ENCODE measurements around the gene PIGC.
A peak's percentile ranks its signal among the peaks of the same experiment; 100 is the strongest.

PIGC gene

DNA sequence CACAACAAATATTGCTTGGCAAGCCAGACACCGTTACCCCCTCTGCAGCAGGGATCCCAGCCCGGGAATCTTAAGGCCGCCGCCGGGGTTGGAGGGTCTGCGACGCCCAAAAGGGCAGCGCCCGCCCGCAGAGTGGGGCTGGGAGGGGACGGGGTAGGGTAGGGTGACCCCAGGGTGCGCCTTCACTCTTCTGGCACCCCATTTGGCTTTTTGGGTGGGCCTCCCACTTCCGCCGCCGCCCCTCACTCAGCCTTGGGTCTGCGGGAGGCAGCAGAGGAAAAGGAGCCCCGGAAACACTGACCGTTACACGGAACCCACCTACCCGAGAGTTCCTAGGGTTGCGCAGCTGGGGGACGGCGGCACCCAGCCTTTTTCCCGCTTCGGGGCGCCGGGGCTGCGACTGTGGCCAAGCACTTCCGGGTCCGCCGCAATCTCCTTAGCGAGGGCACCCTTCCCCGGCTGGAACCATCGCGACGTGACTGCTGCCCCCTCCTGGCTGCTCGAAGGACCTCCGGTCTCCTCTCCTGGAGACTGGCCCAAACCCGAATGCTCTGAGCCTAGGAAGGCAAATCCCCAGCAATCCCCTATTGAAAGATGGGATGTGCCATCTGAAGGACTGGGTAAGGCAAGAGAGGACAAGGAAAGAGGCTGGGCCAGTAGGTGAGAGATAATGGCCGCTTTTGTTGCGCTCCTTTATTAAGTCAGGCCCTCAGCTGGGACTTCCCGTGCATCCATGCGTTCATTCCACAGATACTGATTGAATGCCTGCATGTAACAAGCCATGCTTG, at the start of gene PIGC:
Gene PIGC (minus strand): TSS at position 404 of the 788 bp plus-strand sequence. CDS start 1,447 bp downstream, outside the sequence.
- in situ Hi-C loops (cut with MboI; ENCODE audit: low pct_unique_long_range_greater_than_20kb, low sequenced_read_pairs, unreplicated experiment), result no loop called here
- DNase-seq (ENCODE audit: low spot score), result peak; percentile 91
- TF ChIP-seq, protein P1, sequence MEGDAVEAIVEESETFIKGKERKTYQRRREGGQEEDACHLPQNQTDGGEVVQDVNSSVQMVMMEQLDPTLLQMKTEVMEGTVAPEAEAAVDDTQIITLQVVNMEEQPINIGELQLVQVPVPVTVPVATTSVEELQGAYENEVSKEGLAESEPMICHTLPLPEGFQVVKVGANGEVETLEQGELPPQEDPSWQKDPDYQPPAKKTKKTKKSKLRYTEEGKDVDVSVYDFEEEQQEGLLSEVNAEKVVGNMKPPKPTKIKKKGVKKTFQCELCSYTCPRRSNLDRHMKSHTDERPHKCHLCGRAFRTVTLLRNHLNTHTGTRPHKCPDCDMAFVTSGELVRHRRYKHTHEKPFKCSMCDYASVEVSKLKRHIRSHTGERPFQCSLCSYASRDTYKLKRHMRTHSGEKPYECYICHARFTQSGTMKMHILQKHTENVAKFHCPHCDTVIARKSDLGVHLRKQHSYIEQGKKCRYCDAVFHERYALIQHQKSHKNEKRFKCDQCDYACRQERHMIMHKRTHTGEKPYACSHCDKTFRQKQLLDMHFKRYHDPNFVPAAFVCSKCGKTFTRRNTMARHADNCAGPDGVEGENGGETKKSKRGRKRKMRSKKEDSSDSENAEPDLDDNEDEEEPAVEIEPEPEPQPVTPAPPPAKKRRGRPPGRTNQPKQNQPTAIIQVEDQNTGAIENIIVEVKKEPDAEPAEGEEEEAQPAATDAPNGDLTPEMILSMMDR (IDR thresholded peaks at IDR 0.05; ENCODE audit: extremely low read depth, insufficient read depth, missing control alignments), result peak; percentile 91

GRCh38 chr1:172492421-172492820, 48.6 kb upstream of the PIGC start:
- no peak for DNase-seq (ENCODE audit: low spot score)
- TF ChIP-seq, protein P1 (IDR thresholded peaks at IDR 0.05; ENCODE audit: extremely low read depth, insufficient read depth, missing control alignments), result no peak
- in situ Hi-C loops (cut with MboI; ENCODE audit: low pct_unique_long_range_greater_than_20kb, low sequenced_read_pairs, unreplicated experiment), result no loop called here

- in situ Hi-C loops (cut with MboI; ENCODE audit: low pct_unique_long_range_greater_than_20kb, low sequenced_read_pairs, unreplicated experiment), result no loop called here
- TF ChIP-seq, protein P1 (IDR thresholded peaks at IDR 0.05; ENCODE audit: extremely low read depth, insufficient read depth, missing control alignments), result no peak
- DNase-seq (ENCODE audit: low spot score), result no peak
Measured at GRCh38 chr1:172489847-172490246, 46.0 kb upstream of the PIGC start.

- in situ Hi-C loops (cut with MboI; ENCODE audit: low pct_unique_long_range_greater_than_20kb, low sequenced_read_pairs, unreplicated experiment), result no loop called here
- DNase-seq (ENCODE audit: low spot score), result no peak
- TF ChIP-seq, protein P1 (IDR thresholded peaks at IDR 0.05; ENCODE audit: extremely low read depth, insufficient read depth, missing control alignments), result no peak
Measured at GRCh38 chr1:172488393-172488792, 44.5 kb upstream of the PIGC start.

DNA sequence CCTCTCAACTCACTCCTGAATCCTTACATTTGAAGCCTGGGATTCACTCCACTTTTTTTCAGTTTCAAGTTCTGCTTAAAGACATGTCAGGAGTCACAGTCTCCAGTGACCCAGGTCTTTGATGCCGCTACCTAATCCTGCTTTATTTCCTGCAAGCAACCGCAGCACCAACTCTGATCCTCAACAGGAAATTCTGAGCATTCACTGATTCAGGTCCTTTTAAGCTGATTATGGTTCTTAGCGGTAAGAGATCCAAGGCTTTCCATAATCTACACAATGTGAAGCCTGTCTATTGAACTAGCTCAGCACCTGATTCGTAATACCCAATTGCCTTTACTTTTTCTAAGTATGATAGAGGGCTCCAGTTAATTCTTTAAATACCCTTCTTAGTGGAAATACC, 43.7 kb upstream of the PIGC start:
- TF ChIP-seq, protein P1 (IDR thresholded peaks at IDR 0.05; ENCODE audit: extremely low read depth, insufficient read depth, missing control alignments), result no peak
- in situ Hi-C loops (cut with MboI; ENCODE audit: low pct_unique_long_range_greater_than_20kb, low sequenced_read_pairs, unreplicated experiment), result no loop called here
- no peak for DNase-seq (ENCODE audit: low spot score)

DNA sequence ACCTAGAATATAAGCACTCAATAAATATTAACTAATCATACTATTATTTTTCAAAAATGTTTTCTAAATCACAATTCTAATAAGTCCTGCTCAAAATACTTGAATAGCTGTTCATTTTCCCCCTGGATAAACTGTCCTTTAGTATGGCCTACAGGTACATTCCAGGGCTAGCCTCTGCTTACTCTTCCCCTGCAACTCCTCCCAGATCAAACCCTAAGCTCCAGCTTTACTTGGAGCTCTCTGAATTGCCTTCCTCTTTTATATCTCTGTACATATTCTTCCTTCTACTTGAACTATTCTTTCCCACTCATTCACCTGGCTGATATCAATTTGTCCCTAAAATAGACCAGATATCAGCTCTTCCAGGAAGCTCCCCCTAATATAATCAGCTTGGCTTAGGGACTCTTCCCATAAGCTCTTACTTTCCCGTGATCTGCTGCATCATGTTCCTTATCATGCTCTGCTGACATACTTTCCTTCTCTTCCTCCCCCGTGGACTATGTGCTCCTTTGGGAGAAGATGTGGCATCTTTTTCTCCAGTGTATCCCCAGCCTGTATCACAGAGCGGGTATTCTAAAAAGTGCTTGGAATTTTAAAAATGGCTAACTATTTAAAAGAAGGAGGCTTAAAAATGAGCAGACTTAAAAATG, 43.1 kb upstream of the PIGC start:
- in situ Hi-C loops (cut with MboI; ENCODE audit: low pct_unique_long_range_greater_than_20kb, low sequenced_read_pairs, unreplicated experiment), result no loop called here
- no peak for DNase-seq (ENCODE audit: low spot score)
- TF ChIP-seq, protein P1 (IDR thresholded peaks at IDR 0.05; ENCODE audit: extremely low read depth, insufficient read depth, missing control alignments), result no peak
